H9 (cell line): ENCODE measurements around the gene NRXN3. TPM values are rescaled to one million over a fixed set of nuclear protein-coding genes. Genes with fewer than 3 reads are reported as not detected.

Experiments used
- DNase-seq: peaks from one replicate; pipeline ENCODE4 v3.0.0-alpha.2; 2017
- H2AFZ ChIP-seq: one replicate; pipeline ENCODE4 v1.6.1; 2013; ENCODE audit warnings: mild to moderate bottlenecking, low read length, control low read depth, moderate library complexity
- H2AK5ac ChIP-seq: 2 replicates; pipeline ENCODE4 v1.6.1; 2013; ENCODE audit warnings: low read length, control low read depth, mixed read lengths; ENCODE audit not compliant: insufficient read length
- H2BK120ac ChIP-seq: one replicate; pipeline ENCODE4 v1.6.1; 2013; ENCODE audit warnings: low read depth, mild to moderate bottlenecking, low read length, control low read depth, inconsistent platforms; ENCODE audit not compliant: poor library complexity, severe bottlenecking
- H2BK12ac ChIP-seq: 2 replicates; pipeline ENCODE4 v1.6.1; 2013; ENCODE audit warnings: low read length, control low read depth, mixed read lengths, low read depth; ENCODE audit not compliant: insufficient read length
- H2BK15ac ChIP-seq: 2 replicates; pipeline ENCODE4 v1.6.1; 2013; ENCODE audit warnings: low read depth, low read length, control low read depth
- H2BK20ac ChIP-seq: one replicate; pipeline ENCODE4 v1.6.1; 2013; ENCODE audit warnings: low read depth, mild to moderate bottlenecking, low read length, control low read depth, inconsistent platforms; ENCODE audit not compliant: poor library complexity, severe bottlenecking
- H2BK5ac ChIP-seq: 2 replicates; pipeline ENCODE4 v1.6.1; 2013; ENCODE audit warnings: low read length, control low read depth, mixed read lengths; ENCODE audit not compliant: insufficient read length
- H3K14ac ChIP-seq: 2 replicates; pipeline ENCODE4 v1.6.1; 2013; ENCODE audit warnings: low read length, control low read depth; ENCODE audit not compliant: insufficient read depth
- H3K18ac ChIP-seq: 2 replicates; pipeline ENCODE4 v1.6.1; 2013; ENCODE audit warnings: low read depth, mild to moderate bottlenecking, mixed read lengths, low read length, control low read depth; ENCODE audit not compliant: insufficient read length
- H3K23ac ChIP-seq: 2 replicates; pipeline ENCODE4 v1.6.1; 2013; ENCODE audit warnings: low read length, control low read depth, mixed read lengths, low read depth; ENCODE audit not compliant: insufficient read length
- H3K23me2 ChIP-seq: 2 replicates; pipeline ENCODE4 v1.6.1; 2013; ENCODE audit warnings: low read depth, mild to moderate bottlenecking, mixed read lengths, low read length, control low read depth; ENCODE audit not compliant: insufficient read length, poor library complexity, severe bottlenecking
- H3K27ac ChIP-seq: 2 replicates; pipeline ENCODE4 v1.5.1; 2013; ENCODE audit warnings: low read length, control low read depth, mixed read lengths, low read depth; ENCODE audit not compliant: insufficient read length
- H3K27me3 ChIP-seq: 2 replicates; pipeline ENCODE4 v1.6.1; 2013; ENCODE audit warnings: low read length, control low read depth, inconsistent platforms; ENCODE audit not compliant: insufficient read depth
- H3K4ac ChIP-seq: 2 replicates; pipeline ENCODE4 v1.6.1; 2013; ENCODE audit warnings: low read depth, mild to moderate bottlenecking, control low read depth, inconsistent platforms, low read length, moderate library complexity
- H3K4me1 ChIP-seq: 2 replicates; pipeline ENCODE4 v1.6.1; 2013; ENCODE audit warnings: low read length, control low read depth, inconsistent platforms; ENCODE audit not compliant: insufficient read depth
- H3K4me2 ChIP-seq: 2 replicates; pipeline ENCODE4 v1.6.1; 2013; ENCODE audit warnings: low read length, control low read depth, mixed read lengths; ENCODE audit not compliant: insufficient read length, insufficient read depth
- H3K56ac ChIP-seq: 2 replicates; pipeline ENCODE4 v1.6.1; 2013; ENCODE audit warnings: low read depth, mild to moderate bottlenecking, mixed read lengths, low read length, control low read depth; ENCODE audit not compliant: insufficient read length
- H3K79me1 ChIP-seq: 2 replicates; pipeline ENCODE4 v1.6.1; 2013; ENCODE audit warnings: low read depth, mild to moderate bottlenecking, moderate library complexity, low read length, control low read depth, inconsistent platforms; ENCODE audit not compliant: insufficient read depth, poor library complexity, severe bottlenecking
- H3K79me2 ChIP-seq: 2 replicates; pipeline ENCODE4 v1.6.1; 2013; ENCODE audit warnings: low read length, control low read depth, inconsistent platforms; ENCODE audit not compliant: insufficient read depth
- H3K9ac ChIP-seq: 2 replicates; pipeline ENCODE4 v1.6.1; 2013; ENCODE audit warnings: low read length, control low read depth, mixed read lengths; ENCODE audit not compliant: insufficient read length; ENCODE audit errors: extremely low read depth
- H3K9me3 ChIP-seq: one replicate; pipeline ENCODE4 v1.6.1; 2013; ENCODE audit warnings: low read depth, low read length, inconsistent platforms; ENCODE audit not compliant: control insufficient read depth
- H3T11ph ChIP-seq: one replicate; pipeline ENCODE4 v1.6.1; 2013; ENCODE audit warnings: mild to moderate bottlenecking, low read length, control low read depth, inconsistent platforms
- H4K20me1 ChIP-seq: one replicate; pipeline ENCODE4 v1.6.1; 2013; ENCODE audit not compliant: control insufficient read depth, insufficient read length, insufficient read depth
- H4K5ac ChIP-seq: 2 replicates; pipeline ENCODE4 v1.6.1; 2013; ENCODE audit warnings: low read depth, mild to moderate bottlenecking, mixed read lengths, low read length, control low read depth; ENCODE audit not compliant: insufficient read length
- H4K8ac ChIP-seq: replicated peaks from 2 replicates; pipeline ENCODE4 v1.6.1; 2013; ENCODE audit warnings: low read length, control low read depth, mixed read lengths, low read depth; ENCODE audit not compliant: insufficient read length
- H4K91ac ChIP-seq: 2 replicates; pipeline ENCODE4 v1.6.1; 2013; ENCODE audit warnings: low read depth, mild to moderate bottlenecking, moderate library complexity, mixed read lengths, low read length, control low read depth; ENCODE audit not compliant: insufficient read length
- H3K27ac Mint-ChIP-seq, 3 experiments: 2 replicates in 2 of 3; 3 replicates in 1 of 3; pipeline ENCODE4 v1.8.0; 2020 to 2021; ENCODE audit warnings: mixed read lengths in 3 of 3, mild to moderate bottlenecking in 1 of 3, moderate library complexity in 1 of 3
- H3K27me3 Mint-ChIP-seq: 2 replicates; pipeline ENCODE4 v1.8.0; 2021; ENCODE audit warnings: low read depth, mild to moderate bottlenecking, moderate library complexity, mixed read lengths
- H3K36me3 Mint-ChIP-seq, 3 experiments: 2 replicates in 2 of 3; 3 replicates in 1 of 3; pipeline ENCODE4 v1.8.0; 2020 to 2021; ENCODE audit warnings: low read depth in 3 of 3, mixed read lengths in 3 of 3; ENCODE audit not compliant: insufficient read depth in 1 of 3
- H3K4me1 Mint-ChIP-seq, 2 experiments: 2 replicates each; pipeline ENCODE4 v1.8.0; 2020; ENCODE audit warnings: mixed read lengths in 2 of 2
- H3K4me3 Mint-ChIP-seq, 2 experiments: 2 replicates in 1 of 2; 3 replicates in 1 of 2; pipeline ENCODE4 v1.8.0; 2020 to 2021; ENCODE audit warnings: mild to moderate bottlenecking in 2 of 2, mixed read lengths in 2 of 2, moderate library complexity in 1 of 2
- H3K9me3 Mint-ChIP-seq, 2 experiments: 2 replicates in 1 of 2; 3 replicates in 1 of 2; pipeline ENCODE4 v1.8.0; 2020; ENCODE audit warnings: mild to moderate bottlenecking in 2 of 2, mixed read lengths in 2 of 2, moderate library complexity in 1 of 2
- WGBS: extraction: QIAGEN DNeasy Blood & Tissue Kit; methylation state at CpG from one replicate; pipeline ENCODE4 v1.1.7; 2013; ENCODE audit warnings: missing lambda C conversion rate, low lambda C conversion rate, mixed read lengths; ENCODE audit not compliant: insufficient read length; ENCODE audit errors: extremely low coverage; 5-methylcytosine and 5-hydroxymethylcytosine counted together
- total RNA-seq: library from RNA; stranded (reverse); gene quantifications from 2 replicates; pipeline ENCODE4 v1.2.1, GENCODE V29; 2021
- TF ChIP-seq, protein P1 (sequence below): fragments of 200-600 bp; sonication (generic); conservative IDR thresholded peaks from 3 replicates; pipeline ENCODE4 v1.8.0; 2021; ENCODE audit warnings: antibody characterized with exemption, mild to moderate bottlenecking

The NRXN3 gene
- total RNA-seq, 1 experiment from 2014 or later, result 1.8 TPM

DNA sequence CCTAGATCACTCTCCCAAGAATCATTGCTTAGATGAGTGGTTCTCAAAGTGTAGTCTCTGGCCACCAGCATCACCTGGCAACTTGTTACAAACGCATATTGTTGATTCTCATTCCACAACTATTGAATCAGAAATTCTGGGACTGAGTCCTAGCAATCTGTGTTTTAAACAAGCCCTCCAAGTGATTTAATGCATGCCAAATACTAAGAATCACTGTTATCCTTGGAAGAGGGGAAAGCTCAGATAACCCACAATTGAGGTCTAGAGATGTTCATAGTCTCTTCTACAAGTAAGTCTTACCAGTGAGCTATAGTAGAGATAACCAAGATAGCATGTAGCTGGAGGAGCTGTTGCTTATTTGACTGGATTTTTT lies 1374.5 kb downstream of the NRXN3 start:
- DNase-seq, result no peak

More for the DNA sequence above, 1374.5 kb downstream of the NRXN3 start:
- Histone ChIP-seq H3K79me1 (no peaks in the 10 kb centered on the region), H3K4ac (no peak overlapping the region), H3K23ac (no peak overlapping the region), H3K14ac (no peak overlapping the region), H3K23me2 (no peaks in the 10 kb centered on the region), H3K27ac (no peak overlapping the region), H2BK15ac (no peak overlapping the region), H3K9ac (no peak overlapping the region), H2BK120ac (no peak overlapping the region), H4K5ac (no peak overlapping the region), H2BK20ac (no peak overlapping the region), H3K18ac (no peak overlapping the region), H3K9me3 (no peaks in the 10 kb centered on the region), H2BK12ac (no peak overlapping the region), H3K27me3 (no peaks in the 10 kb centered on the region), H2BK5ac (no peak overlapping the region), H2AFZ (no peak overlapping the region), H3K56ac (no peak overlapping the region), H3K4me2 (no peak overlapping the region), H2AK5ac (no peak overlapping the region), H3K4me1 (no peaks in the 10 kb centered on the region), H3K79me2 (no peaks in the 10 kb centered on the region), H4K20me1 (no peaks in the 10 kb centered on the region), H4K91ac (no peak overlapping the region), H4K8ac (no peak overlapping the region), H3T11ph (no peak overlapping the region)
- TF ChIP-seq, protein P1, sequence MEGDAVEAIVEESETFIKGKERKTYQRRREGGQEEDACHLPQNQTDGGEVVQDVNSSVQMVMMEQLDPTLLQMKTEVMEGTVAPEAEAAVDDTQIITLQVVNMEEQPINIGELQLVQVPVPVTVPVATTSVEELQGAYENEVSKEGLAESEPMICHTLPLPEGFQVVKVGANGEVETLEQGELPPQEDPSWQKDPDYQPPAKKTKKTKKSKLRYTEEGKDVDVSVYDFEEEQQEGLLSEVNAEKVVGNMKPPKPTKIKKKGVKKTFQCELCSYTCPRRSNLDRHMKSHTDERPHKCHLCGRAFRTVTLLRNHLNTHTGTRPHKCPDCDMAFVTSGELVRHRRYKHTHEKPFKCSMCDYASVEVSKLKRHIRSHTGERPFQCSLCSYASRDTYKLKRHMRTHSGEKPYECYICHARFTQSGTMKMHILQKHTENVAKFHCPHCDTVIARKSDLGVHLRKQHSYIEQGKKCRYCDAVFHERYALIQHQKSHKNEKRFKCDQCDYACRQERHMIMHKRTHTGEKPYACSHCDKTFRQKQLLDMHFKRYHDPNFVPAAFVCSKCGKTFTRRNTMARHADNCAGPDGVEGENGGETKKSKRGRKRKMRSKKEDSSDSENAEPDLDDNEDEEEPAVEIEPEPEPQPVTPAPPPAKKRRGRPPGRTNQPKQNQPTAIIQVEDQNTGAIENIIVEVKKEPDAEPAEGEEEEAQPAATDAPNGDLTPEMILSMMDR, result no peak
- H3K4me1 Mint-ChIP-seq, result peaks cover 8 to 14% of the 10 kb centered on the region in 2 experiments
- H3K36me3 Mint-ChIP-seq, result no peaks in the 10 kb centered on the region
- no peaks in the 10 kb centered on the region for H3K9me3 Mint-ChIP-seq
- WGBS, result no CpG with 5 or more reads among the region's 1 CpG
- no peak overlapping the region for H3K4me3 Mint-ChIP-seq
- H3K27me3 Mint-ChIP-seq, result no peaks in the 10 kb centered on the region
- no peak overlapping the region for H3K27ac Mint-ChIP-seq
